Stimulated activated naive CD8-positive, alpha-beta T cell treated with anti-CD3 and anti-CD28 coated beads, Interleukin-15, amount 100 ng/mL, for 72 hours (primary cell): ENCODE data around the gene SPOCD1.

Source experiments
- ATAC-seq: fragments of 150-1000 bp; cut with Tn5 transposase; 2 replicates; pipeline ENCODE4 v1.10.0; 2021; ENCODE audit warnings: mild to moderate bottlenecking, moderate library complexity
- DNase-seq, 2 donors: peaks; one replicate each; pipeline ENCODE4 v3.0.0; 2021 to 2022
- H3K27ac Mint-ChIP-seq, 2 donors: one replicate each; pipeline ENCODE4 v1.8.0; 2022; ENCODE audit warnings: mild to moderate bottlenecking in 2 of 2, mixed read lengths in 2 of 2, moderate library complexity in 2 of 2
- H3K27me3 Mint-ChIP-seq: one replicate; pipeline ENCODE4 v1.8.0; 2022; ENCODE audit warnings: mixed read lengths
- H3K4me1 Mint-ChIP-seq: one replicate; pipeline ENCODE4 v1.8.0; 2022; ENCODE audit warnings: mild to moderate bottlenecking, mixed read lengths
- H3K4me3 Mint-ChIP-seq, 2 donors: one replicate each; pipeline ENCODE4 v1.8.0; 2022; ENCODE audit warnings: mild to moderate bottlenecking in 2 of 2, mixed read lengths in 2 of 2, moderate library complexity in 1 of 2
- H3K9me3 Mint-ChIP-seq, 2 donors: one replicate each; pipeline ENCODE4 v1.8.0; 2022; ENCODE audit warnings: mixed read lengths in 2 of 2

The SPOCD1 gene

DNA sequence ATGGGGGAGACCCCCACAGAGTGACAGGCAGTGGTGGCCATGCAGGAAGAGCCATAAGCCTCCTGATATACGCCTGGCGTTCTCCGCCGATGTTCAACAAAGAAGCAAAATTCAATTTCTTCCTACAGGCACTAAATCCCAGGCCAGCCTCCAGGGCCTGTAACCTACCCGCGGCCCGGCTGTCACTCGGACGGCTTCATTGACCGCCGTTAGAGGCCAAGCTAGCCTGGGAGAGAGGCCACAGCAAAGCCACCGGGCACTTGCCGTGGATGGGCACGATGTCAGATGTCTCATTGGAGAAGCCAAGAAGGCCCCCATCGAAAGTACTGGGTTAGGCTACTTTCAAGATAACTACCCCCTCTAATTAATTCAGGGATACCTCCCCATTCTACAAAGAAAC is 61.4 kb downstream of the SPOCD1 start:
- DNase-seq = no peak
- Mint-ChIP-seq H3K4me3 (no peak overlapping the region), H3K27me3 (peaks cover 4% of the 10 kb centered on the region), H3K9me3 (no peaks in the 10 kb centered on the region), H3K27ac (no peak overlapping the region), H3K4me1 (peaks cover 27% of the 10 kb centered on the region)
- no peak for ATAC-seq

DNA sequence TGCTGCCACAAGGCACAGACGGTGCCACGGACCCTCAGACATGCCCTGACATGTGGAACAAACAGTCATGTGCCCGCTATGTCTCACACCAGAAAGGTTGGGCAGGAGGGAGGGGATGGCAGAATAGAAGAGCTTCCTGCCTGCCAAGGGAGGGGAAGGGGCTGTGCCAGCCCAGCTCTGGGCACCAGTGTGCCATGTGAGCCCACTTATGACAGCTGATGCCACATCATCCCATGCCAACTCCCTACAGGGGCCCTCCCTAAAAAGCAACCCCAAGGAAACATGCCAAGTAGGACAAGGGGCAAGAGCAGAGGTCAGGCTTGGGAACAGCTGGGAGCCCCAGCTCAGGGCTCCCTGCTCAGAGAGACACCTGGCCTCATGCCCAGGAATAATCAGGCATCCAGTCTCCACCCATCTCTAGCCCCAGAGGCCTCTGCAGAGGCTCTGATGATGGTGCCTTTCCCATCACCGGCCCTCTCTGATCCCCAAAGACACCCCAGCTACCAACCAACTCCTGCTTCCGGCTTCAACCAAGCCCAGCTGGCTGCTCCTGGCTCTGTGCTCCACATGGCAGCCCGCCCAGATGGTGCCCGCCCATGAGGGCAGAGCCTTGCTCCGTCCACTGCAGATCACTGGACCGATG is 62.0 kb downstream of the SPOCD1 start:
- Mint-ChIP-seq H3K4me1 (peaks cover 27% of the 10 kb centered on the region), H3K27me3 (peaks cover 7% of the 10 kb centered on the region)

DNA sequence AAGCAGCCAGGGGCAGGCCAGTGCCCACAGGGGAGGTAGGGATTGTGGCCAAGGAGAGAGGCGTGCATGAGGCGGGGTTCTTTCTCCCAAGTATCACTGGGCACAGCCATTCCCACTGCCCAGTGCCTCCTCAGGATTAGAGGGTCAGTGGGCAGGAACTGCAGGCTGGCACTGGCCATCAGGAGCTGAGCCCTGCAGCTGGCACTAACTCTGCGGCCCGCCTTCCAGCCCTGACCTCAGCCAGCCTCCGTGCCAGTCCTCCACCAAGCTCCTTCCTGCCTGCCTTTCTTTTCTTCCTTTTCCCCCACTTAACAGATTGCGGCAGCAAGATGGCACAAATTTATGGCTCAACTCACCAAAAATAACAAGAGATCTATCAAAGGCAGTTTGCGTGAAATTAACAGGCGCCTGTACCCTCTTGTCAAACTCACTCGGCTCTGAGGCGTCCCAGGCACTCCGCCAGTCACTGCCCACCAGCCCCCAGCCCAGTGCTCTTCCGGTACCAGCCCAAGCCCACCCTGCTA is 62.8 kb downstream of the SPOCD1 start:
- H3K27ac Mint-ChIP-seq = peak overlapping the region; percentile 4 to 36
- no peak for ATAC-seq
- no peak for DNase-seq
- H3K27me3 Mint-ChIP-seq = peaks cover 10% of the 10 kb centered on the region
- no peaks in the 10 kb centered on the region for H3K9me3 Mint-ChIP-seq
- no peak overlapping the region for H3K4me3 Mint-ChIP-seq
- H3K4me1 Mint-ChIP-seq = peaks cover 27% of the 10 kb centered on the region

More for the DNA sequence above, 62.0 kb downstream of the SPOCD1 start:
- no peak overlapping the region for H3K27ac Mint-ChIP-seq
- DNase-seq (no peak), ATAC-seq (no peak)
- no peaks in the 10 kb centered on the region for H3K9me3 Mint-ChIP-seq
- H3K4me3 Mint-ChIP-seq = no peak overlapping the region

- DNase-seq (no peak), ATAC-seq (peak; percentile 43)
- Mint-ChIP-seq H3K4me3 (peak overlapping the region in 1 of 2 donors; percentile 37), H3K27ac (peak overlapping the region; percentile 48 to 56), H3K4me1 (peaks cover 30% of the 10 kb centered on the region), H3K27me3 (peaks cover 10% of the 10 kb centered on the region), H3K9me3 (no peaks in the 10 kb centered on the region)
Observed at GRCh38 chr1:31752258-31752657, 63.6 kb downstream of the SPOCD1 start.

GRCh38 chr1:31751822-31752241 is 64.0 kb downstream of the SPOCD1 start:
- DNase-seq (no peak), ATAC-seq (no peak)
- peak overlapping the region in 1 of 2 donors; percentile 37 for H3K4me3 Mint-ChIP-seq
- no peaks in the 10 kb centered on the region for H3K9me3 Mint-ChIP-seq
- peak overlapping the region in 1 of 2 donors; percentile 48 for H3K27ac Mint-ChIP-seq
- H3K27me3 Mint-ChIP-seq = peaks cover 10% of the 10 kb centered on the region
- H3K4me1 Mint-ChIP-seq = peaks cover 34% of the 10 kb centered on the region

DNA sequence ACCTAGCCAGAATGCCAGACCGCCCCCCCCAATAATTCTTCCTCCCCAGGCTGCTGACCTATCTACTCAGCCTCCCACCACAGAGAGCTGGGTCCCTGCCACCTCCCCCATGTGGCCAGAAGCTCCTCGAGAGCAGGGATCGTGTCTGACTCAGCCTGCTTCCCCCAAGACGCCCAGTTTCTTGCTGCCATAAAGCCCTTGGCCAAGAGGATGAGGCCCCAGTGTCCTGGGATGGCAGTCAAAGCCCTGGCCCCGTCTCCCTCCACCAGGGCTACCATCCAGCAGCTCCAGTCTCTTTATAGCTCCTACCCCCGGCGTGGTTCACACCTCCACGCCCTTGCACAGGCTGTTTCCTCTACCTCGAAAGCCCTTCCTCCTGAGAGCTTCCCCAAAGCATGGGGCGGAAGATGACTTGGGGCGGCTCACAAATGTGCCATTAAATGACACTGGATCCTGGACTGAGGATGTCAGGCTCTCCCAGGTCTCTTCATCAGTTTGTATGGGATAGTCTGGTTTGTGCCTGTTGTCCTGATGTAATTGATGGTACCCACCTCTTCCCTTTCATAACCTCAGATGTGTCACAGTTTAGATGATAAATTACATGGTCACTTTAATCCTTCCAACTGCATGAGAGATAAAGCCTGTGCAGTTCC is 64.8 kb downstream of the SPOCD1 start:
- Mint-ChIP-seq H3K9me3 (no peaks in the 10 kb centered on the region), H3K27me3 (peaks cover 10% of the 10 kb centered on the region), H3K4me1 (peaks cover 38% of the 10 kb centered on the region), H3K27ac (no peak overlapping the region), H3K4me3 (no peak overlapping the region)
- DNase-seq (no peak), ATAC-seq (peak; percentile 54)

- Mint-ChIP-seq H3K4me3 (no peak overlapping the region), H3K9me3 (no peaks in the 10 kb centered on the region), H3K27me3 (peaks cover 10% of the 10 kb centered on the region), H3K4me1 (peaks cover 38% of the 10 kb centered on the region), H3K27ac (no peak overlapping the region)
- ATAC-seq = no peak
- DNase-seq = no peak
Observed at GRCh38 chr1:31749785-31750735, 65.8 kb downstream of the SPOCD1 start.

GRCh38 chr1:31748365-31748764 is 67.5 kb downstream of the SPOCD1 start:
- ATAC-seq (no peak), DNase-seq (no peak)
- Mint-ChIP-seq H3K4me1 (peaks cover 38% of the 10 kb centered on the region), H3K27ac (no peak overlapping the region), H3K27me3 (peaks cover 10% of the 10 kb centered on the region), H3K4me3 (no peak overlapping the region), H3K9me3 (no peaks in the 10 kb centered on the region)

DNA sequence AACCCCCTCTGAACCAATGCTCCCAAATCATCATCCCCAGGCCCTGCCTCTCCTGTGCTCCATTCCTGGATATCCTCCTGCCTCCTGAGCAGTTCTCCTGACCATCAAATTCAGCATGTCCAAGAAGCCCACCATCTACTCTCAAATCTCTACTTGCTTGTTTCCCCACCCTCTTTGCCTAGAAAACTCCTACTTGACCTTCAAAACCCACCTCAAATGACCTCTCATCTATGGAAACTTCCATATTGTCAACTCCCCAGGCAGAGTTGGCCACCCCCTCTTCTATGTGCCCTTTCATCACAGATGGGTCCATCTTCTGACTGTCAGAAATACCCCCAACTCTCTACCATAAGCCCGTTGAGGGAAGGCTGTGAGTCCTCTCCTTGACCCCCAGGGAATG is 68.5 kb downstream of the SPOCD1 start:
- Mint-ChIP-seq H3K4me3 (no peak overlapping the region), H3K9me3 (no peaks in the 10 kb centered on the region), H3K4me1 (peaks cover 32% of the 10 kb centered on the region), H3K27me3 (peaks cover 10% of the 10 kb centered on the region), H3K27ac (no peak overlapping the region)
- no peak for DNase-seq
- ATAC-seq = no peak

GRCh38 chr1:31746687-31747086 is 69.1 kb downstream of the SPOCD1 start:
- no peak overlapping the region for H3K27ac Mint-ChIP-seq
- H3K9me3 Mint-ChIP-seq = no peaks in the 10 kb centered on the region
- DNase-seq (no peak), ATAC-seq (no peak)
- peaks cover 26% of the 10 kb centered on the region for H3K4me1 Mint-ChIP-seq
- no peak overlapping the region for H3K4me3 Mint-ChIP-seq
- peaks cover 10% of the 10 kb centered on the region for H3K27me3 Mint-ChIP-seq

DNA sequence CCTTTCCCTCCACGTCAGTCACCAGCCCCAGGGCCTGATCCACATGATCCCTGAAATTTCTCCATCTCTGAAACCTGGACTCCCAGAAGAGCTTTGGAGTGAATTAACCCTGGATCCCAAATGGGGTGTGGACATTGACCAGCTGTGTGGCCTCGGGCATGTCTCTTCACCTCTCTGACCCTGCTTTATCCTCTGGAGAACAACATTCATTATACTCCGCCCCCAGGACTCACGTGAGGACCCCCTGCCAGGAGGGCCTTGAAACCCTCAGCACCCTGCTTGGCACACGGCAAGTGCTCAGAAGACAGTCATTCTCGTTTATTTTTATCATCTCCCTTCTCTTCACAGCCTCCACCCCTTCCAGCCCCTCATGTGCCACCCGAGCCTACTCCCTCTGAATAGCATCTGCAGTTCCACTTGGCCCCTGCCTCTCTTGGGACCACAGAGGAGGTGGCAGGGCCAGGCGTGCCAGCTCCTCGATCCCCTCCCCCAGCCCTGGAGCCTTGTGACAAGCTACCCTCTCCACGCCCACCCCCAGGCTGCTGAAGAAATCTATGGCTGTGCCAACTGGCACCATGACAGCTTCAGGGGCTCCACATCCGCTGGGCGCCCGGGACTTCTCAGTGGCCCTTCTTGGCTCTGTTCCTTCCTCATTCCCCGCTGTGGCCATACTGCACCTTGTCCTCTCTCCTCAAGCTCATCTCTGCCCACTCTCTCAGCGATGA is 69.7 kb downstream of the SPOCD1 start:
- Mint-ChIP-seq H3K27me3 (peaks cover 10% of the 10 kb centered on the region), H3K27ac (peak overlapping the region in 1 of 2 donors; percentile 83), H3K4me1 (peaks cover 20% of the 10 kb centered on the region), H3K4me3 (no peak overlapping the region), H3K9me3 (no peaks in the 10 kb centered on the region)
- DNase-seq = no peak
- no peak for ATAC-seq

- Mint-ChIP-seq H3K4me3 (no peak overlapping the region), H3K27ac (no peak overlapping the region), H3K4me1 (peaks cover 12% of the 10 kb centered on the region), H3K9me3 (no peaks in the 10 kb centered on the region), H3K27me3 (peaks cover 10% of the 10 kb centered on the region)
- DNase-seq = peak; percentile 64 to 66
- peak; percentile 77 for ATAC-seq
Observed at GRCh38 chr1:31745096-31745945, 70.5 kb downstream of the SPOCD1 start.

- no peak overlapping the region for H3K27ac Mint-ChIP-seq
- H3K9me3 Mint-ChIP-seq = no peaks in the 10 kb centered on the region
- DNase-seq = no peak
- peak; percentile 12 for ATAC-seq
- H3K27me3 Mint-ChIP-seq = peaks cover 8% of the 10 kb centered on the region
- no peak overlapping the region for H3K4me3 Mint-ChIP-seq
- peaks cover 18% of the 10 kb centered on the region for H3K4me1 Mint-ChIP-seq
Observed at GRCh38 chr1:31744165-31744888, 71.5 kb downstream of the SPOCD1 start.
